Measurements from ENCODE around the gene CHRNA9.

DNA sequence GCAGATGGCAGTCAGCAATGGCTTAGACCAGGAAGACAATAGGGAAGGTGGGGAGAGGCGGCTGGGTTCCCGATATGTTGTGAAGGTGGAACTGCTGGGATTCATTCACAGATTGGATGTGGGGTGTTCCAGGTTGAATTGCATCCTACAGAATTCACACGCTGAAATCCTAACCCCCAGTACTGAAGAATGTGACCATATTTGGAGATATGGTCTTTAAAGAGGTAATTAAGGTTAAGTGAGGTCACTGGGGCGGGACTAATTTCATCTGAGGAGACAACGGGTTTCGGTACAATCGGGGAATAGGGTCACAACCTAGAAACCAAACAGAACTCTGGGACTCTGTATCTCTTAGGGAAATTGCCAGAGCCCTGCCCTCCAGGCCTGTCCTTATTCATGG is 5.3 kb upstream of the CHRNA9 start:
- TF ChIP-seq, protein P1, sequence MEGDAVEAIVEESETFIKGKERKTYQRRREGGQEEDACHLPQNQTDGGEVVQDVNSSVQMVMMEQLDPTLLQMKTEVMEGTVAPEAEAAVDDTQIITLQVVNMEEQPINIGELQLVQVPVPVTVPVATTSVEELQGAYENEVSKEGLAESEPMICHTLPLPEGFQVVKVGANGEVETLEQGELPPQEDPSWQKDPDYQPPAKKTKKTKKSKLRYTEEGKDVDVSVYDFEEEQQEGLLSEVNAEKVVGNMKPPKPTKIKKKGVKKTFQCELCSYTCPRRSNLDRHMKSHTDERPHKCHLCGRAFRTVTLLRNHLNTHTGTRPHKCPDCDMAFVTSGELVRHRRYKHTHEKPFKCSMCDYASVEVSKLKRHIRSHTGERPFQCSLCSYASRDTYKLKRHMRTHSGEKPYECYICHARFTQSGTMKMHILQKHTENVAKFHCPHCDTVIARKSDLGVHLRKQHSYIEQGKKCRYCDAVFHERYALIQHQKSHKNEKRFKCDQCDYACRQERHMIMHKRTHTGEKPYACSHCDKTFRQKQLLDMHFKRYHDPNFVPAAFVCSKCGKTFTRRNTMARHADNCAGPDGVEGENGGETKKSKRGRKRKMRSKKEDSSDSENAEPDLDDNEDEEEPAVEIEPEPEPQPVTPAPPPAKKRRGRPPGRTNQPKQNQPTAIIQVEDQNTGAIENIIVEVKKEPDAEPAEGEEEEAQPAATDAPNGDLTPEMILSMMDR (IDR thresholded peaks at IDR 0.05), result no peak
- TF ChIP-seq POLR2A (IDR thresholded peaks at IDR 0.05), result no peak

Data from heart left ventricle (tissue), 13 donors.